GM21786 (cell line): ENCODE data around the gene PDIK1L.

Experiments
- ATAC-seq: cut with Tn5 transposase; IDR thresholded peaks from one replicate; pipeline ENCODE4 v1.9.1; 2021; ENCODE audit not compliant: unreplicated experiment

The PDIK1L gene

DNA sequence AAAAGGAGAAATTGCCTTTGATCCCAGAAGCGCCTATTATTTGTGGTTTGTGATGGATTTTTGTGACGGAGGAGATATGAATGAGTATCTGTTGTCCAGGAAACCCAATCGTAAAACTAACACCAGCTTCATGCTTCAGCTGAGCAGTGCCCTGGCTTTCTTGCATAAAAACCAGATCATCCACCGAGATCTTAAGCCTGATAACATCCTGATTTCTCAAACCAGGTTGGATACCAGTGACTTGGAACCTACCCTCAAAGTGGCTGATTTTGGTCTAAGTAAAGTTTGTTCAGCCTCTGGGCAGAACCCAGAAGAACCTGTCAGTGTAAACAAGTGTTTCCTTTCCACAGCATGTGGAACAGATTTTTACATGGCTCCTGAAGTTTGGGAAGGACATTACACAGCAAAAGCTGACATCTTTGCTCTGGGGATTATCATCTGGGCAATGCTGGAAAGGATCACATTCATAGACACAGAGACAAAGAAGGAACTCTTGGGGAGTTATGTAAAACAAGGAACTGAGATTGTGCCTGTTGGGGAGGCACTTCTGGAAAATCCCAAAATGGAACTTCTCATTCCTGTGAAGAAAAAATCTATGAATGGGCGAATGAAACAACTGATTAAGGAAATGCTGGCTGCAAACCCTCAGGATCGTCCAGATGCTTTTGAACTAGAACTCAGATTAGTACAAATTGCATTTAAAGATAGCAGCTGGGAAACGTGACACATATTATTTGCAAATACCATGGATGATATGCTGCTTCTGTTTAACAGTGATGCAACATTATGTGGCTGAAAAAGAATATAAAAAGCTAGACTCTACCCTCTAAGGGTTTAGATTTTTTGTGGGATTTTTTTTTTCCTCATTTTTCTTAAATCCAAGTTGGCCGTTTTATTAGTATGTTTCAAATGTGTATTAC is 10.5 kb downstream of the PDIK1L start:
- ATAC-seq, result no peak

- no peak for ATAC-seq
Measured at GRCh38 chr1:26122988-26123973, 11.7 kb downstream of the PDIK1L start.

DNA sequence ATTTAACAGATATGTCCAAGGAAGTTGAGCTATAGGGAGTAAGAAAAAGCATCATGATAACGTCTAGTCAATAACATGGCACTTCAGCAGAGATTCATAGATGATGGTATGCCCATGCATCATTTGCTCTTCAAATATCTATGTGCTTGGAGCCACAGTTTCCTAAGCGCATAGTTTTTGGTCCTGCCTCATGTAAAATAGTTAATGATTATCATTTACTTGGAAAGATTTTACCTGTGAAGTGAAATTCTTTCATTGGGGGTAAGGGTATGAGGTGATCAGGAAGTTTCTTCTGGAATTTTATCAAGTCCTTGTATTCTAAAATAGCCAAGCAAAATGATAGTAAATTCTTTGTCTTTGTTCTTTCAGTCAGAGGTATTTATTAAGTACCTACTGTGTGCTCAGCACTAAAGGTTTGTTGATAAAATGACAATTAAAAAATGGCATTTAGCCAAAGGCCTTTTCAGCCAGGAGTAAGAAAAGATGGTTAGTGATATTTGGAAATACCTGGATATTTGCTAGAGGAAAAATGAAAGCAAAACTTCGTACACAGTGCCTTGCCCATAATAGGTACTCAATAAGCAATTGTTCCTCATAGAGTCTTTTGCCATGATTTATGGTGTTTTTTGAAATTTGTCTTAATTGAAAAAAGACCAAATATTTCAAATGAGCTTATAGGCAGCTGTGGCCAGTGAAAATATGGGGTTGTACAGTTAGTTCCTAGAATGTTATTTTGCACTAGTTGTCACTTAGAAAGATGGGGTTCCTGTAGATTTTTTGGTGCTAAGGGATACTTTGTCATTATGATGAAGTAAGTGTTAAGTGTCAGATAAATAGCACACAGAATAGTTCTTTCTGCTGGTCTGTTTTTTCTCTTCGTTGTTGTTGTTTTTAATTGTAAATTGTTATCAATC is 13.1 kb downstream of the PDIK1L start:
- no peak for ATAC-seq

- no peak for ATAC-seq
Measured at GRCh38 chr1:26125382-26125781, 13.8 kb downstream of the PDIK1L start.

DNA sequence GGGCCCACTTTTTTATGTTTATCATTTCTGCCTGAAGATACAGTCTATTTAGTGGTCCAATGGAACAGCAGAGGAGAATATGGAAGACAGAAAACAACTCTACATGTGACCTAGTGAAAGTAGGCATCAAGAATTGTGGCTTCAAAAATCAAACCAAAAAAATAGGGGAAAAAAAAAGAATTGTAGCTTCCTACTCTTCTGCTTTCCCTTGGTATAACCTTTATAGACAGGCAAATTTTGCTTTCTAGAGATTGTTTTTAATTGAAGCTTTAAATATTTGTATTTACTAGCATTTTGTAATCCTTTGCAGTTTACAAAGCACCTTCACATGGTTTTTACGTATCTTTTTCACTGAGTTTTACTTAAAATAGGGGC is 14.3 kb downstream of the PDIK1L start:
- no peak for ATAC-seq

GRCh38 chr1:26126321-26127084 is 14.9 kb downstream of the PDIK1L start:
- ATAC-seq, result peak; percentile 75

- ATAC-seq, result no peak
Measured at GRCh38 chr1:26127235-26128163, 15.9 kb downstream of the PDIK1L start.

DNA sequence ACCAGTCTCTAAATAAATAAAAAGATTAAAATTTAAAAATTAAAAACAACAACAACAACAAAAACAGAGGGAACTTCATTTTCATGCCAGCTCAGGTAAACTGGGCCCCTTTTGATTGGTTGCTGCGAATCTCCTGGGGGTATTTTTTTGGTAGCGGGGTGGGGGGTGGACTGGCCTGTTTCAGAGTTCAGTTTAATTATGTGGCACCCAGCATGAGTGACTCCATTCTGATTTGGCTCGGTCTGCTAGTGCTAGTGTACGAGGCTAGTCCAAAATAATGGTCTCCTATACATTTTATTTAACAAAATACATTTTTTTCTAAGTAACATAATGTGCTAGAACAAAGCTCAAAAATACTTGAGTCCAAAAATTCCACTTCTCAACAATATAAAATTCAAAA is 18.2 kb downstream of the PDIK1L start:
- ATAC-seq, result no peak

DNA sequence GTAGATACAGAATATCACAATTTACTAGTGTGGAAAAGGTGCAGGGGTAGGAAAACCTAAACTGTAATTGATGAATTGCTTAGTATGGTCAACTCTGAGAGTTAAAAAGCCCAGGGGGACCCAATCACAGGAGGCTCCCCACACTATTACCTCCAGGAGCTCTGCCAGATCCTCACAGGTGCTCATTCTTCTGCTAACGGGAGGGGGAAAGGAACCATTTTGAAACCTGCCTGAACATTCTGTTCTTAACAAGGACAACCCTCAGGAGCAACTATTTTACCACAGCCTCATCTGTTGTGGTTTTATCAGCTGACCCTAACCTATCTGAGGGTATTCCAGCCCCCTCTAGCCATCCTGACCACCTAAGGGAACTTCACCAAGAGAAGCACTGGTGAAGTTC is 19.1 kb downstream of the PDIK1L start:
- ATAC-seq, result no peak

- no peak for ATAC-seq
Measured at GRCh38 chr1:26132128-26132833, 20.7 kb downstream of the PDIK1L start.

- ATAC-seq, result no peak
Measured at GRCh38 chr1:26132834-26133167, 21.2 kb downstream of the PDIK1L start.

GRCh38 chr1:26134466-26134865 is 22.8 kb downstream of the PDIK1L start:
- ATAC-seq, result no peak

DNA sequence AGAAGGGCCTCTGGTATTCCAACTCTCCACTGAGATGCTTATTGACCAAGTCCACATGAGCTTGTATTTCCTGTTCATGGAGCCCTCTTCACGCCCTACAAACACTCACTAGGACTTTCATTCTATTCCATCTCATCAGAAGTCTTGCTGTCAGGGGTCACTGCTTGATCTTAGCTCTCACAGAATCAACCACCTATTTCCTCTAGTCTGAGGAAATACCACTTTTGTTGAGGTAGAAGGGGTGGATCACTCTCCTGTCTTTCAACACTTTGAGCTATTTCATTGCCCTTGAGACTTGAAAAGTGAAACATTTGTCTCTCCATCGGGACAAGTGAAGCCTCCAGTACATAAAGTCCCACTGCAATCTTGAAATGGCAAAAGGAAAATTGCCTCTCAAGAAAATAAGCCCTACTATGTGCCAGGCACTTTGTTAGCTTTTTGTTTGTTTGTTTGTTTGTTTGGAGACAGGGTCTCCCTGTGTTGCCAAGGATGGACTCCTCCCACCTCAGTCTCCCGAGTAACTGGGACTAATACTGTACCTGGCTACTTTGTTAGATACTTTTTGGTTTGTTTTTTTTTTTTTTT is 27.4 kb downstream of the PDIK1L start:
- ATAC-seq, result no peak

DNA sequence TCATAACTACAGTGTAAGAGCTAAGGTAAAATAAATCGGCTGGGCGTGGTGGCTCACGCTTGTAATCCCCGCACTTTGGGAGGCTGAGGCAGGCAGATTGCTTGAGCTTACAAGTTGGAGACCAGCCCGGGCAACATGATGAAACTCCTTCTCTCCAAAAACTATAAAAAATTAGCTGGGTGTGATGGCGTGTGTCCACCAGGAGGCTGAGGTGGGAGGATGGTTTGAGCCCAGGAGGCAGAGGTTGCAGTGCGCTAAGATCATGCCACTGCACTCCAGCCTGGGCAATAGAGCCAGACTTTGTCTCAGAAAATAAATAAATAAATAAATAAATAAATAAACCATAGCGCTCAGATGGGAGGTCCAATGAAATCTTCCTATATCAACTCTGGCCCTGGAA is 30.5 kb downstream of the PDIK1L start:
- ATAC-seq, result no peak

DNA sequence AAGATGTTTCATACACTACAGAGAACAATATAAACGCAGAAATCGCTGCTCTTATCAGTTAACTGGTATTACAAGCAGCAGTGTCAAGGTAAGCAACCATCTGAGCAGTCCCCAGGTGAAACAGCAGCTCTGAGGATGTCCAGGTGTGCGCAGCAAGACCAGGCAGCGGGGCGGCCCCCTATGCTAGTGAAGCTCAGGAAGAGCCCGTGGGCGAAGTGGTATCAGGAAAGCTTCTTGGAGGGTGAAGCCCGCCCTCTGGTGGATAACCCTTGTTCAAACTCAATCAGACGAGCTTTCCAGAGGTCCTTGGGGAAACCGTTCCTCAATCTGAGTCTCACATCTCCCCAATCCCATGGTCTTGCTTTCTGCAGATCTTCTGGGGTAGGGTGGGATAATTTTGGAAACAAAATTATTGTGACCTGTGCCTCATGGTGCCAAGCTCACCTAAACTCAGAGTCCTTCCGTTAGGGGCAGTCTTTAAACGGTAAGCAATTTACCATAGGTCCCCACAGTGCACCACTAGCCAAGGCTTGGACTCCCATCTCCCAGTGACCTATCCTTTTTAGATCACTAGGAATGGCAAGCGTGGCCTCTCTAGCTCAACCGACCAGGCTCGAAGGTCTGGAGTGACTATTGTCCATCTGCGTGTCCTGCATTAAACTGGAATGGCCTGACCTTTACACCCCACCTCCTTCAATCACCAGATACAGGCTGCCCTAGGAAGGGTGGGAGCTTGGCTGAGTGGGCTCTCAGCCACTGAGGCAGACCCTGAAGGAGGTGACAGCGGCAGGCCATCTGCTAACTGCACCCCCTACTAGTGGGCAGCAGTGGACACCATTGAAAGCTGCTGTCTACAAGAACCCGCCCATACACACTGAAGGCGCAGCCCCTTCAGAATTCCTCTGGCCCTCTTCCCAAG is 33.7 kb downstream of the PDIK1L start:
- ATAC-seq, result no peak

GRCh38 chr1:26145960-26146294 is 34.3 kb downstream of the PDIK1L start:
- no peak for ATAC-seq

DNA sequence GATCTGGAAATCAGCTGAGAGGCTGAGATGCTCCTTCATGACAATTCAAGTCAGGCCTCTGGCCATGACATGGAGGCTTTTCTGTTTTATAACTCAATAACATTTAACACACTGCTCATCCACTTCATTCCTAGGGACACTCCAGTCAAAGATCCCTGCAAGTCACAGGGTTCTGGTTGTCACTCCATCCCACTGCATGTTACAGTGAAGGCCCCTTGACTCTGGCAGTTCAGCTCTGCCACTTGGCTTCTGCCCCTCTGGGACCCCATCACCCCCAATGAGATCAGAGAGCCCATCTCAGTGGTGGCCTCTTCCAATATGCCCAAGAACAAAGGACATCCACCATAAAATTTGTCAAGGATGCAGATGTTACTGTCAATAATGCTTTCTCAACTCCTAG is 37.3 kb downstream of the PDIK1L start:
- no peak for ATAC-seq
